Hair follicular keratinocyte (primary cell): ENCODE data around the gene ATAD1. TPM values are rescaled to one million over a fixed set of nuclear protein-coding genes. Genes with fewer than 3 reads are reported as not detected.

Experiments used
- total RNA-seq: library from RNA; depleted of rRNA; stranded (reverse); fragments of >200 nt; gene quantifications from 2 replicates; pipeline ENCODE4 v1.2.3, GENCODE V29; 2015

The ATAD1 gene, protein sequence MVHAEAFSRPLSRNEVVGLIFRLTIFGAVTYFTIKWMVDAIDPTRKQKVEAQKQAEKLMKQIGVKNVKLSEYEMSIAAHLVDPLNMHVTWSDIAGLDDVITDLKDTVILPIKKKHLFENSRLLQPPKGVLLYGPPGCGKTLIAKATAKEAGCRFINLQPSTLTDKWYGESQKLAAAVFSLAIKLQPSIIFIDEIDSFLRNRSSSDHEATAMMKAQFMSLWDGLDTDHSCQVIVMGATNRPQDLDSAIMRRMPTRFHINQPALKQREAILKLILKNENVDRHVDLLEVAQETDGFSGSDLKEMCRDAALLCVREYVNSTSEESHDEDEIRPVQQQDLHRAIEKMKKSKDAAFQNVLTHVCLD
- 27.8 and 33.7 TPM in 2 replicates for total RNA-seq

DNA sequence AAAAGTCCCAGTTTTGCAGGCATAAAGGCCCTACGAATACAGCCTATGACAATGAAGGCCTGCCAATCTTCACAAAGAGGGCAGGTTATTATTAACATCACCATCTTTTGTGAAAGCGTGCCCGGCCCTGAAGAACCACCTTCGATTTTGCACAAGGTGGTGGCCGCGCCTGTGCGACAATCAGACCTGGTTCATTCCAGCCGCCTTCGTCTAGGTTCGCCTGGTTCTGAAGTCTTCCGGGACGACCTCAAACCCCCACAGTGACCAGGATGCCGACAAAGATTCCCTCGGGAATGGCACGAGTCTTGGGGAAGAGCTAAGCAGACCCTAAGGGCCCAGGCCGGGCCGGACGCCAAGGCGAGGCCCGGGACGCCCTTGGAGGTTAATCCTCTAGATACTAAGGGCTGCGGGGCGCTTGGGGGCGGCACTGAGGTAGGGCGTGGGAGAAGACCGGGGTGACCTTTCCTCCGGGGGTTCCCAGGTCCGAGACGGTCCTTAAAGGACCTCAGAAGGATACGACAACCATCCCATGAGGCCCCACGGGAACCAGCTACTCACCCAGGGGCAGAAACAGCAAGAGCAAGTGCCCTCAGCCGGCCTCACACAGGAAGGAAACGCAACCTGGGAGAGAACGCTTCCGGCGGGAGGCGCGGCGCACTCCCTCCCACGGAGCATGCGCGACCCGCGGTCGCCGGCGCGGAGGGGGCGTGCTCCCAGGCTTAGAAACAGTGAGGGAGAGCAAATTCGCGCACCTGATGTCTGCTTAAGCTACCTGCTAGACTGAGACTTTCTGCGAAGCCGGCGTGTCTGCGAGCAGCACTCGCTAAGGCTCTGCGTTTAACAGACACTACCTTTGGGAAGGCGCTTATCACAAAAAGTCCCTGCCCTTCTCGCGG lies at the start of gene ATAD1:
ATAD1 (minus strand) TSS at position 618 of the 896 bp plus-strand sequence. CDS start 3,627 bp downstream, outside the sequence.

DNA sequence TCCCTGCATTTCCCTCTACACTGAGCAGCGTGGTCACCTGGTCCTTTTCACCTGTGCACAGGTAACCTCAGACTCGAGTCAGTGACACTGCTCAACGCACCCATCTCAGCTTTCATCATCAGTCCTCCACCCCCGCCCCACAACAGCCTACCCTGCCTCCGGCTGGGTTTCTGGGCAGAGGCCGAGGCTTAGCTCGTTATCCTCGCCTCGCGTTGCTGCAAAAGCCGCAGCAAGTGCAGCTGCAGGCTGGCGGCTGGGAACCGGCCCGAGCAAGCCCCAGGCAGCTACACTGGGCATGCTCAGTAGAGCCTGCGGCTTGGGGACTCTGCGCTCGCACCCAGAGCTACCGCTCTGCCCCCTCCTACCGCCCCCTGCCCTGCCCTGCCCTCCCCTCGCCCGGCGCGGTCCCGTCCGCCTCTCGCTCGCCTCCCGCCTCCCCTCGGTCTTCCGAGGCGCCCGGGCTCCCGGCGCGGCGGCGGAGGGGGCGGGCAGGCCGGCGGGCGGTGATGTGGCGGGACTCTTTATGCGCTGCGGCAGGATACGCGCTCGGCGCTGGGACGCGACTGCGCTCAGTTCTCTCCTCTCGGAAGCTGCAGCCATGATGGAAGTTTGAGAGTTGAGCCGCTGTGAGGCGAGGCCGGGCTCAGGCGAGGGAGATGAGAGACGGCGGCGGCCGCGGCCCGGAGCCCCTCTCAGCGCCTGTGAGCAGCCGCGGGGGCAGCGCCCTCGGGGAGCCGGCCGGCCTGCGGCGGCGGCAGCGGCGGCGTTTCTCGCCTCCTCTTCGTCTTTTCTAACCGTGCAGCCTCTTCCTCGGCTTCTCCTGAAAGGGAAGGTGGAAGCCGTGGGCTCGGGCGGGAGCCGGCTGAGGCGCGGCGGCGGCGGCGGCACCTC lies 45.3 kb upstream of the ATAD1 start, which contains the start of the genes KLLN and PTEN:
KLLN (minus strand) TSS at position 481 of the 891 bp plus-strand sequence. CDS start 1,046 bp downstream, outside the sequence.
PTEN (plus strand) TSS at position 573 of the 891 bp plus-strand sequence. CDS start 845 bp downstream, outside the sequence.

Other genes starting within 250 kb of the ATAD1 start
- 3.1 and 4.4 TPM in 2 replicates for gene PAPSS2, start 158.3 kb downstream of the ATAD1 start, total RNA-seq
- 0.08 TPM in 2 replicates for gene KLLN, start 45.3 kb upstream of the ATAD1 start, total RNA-seq
- gene PTEN, start 45.4 kb upstream of the ATAD1 start, total RNA-seq, result 23.2 and 34.7 TPM in 2 replicates